ENCODE measurements around the gene TMEM212.
"Not testable (repeated sequence)": the region's sequence is repeated elsewhere in the genome, so short reads cannot be mapped to it uniquely, and the experiment has no call there.

Gene TMEM212

GRCh38 chr3:171847595-171848259, 4.6 kb downstream of the TMEM212 start:
- DNase-seq (ENCODE audit: insufficient read length, low spot score) (no peak), FAIRE-seq (no peak)
- TF ChIP-seq, protein P1, sequence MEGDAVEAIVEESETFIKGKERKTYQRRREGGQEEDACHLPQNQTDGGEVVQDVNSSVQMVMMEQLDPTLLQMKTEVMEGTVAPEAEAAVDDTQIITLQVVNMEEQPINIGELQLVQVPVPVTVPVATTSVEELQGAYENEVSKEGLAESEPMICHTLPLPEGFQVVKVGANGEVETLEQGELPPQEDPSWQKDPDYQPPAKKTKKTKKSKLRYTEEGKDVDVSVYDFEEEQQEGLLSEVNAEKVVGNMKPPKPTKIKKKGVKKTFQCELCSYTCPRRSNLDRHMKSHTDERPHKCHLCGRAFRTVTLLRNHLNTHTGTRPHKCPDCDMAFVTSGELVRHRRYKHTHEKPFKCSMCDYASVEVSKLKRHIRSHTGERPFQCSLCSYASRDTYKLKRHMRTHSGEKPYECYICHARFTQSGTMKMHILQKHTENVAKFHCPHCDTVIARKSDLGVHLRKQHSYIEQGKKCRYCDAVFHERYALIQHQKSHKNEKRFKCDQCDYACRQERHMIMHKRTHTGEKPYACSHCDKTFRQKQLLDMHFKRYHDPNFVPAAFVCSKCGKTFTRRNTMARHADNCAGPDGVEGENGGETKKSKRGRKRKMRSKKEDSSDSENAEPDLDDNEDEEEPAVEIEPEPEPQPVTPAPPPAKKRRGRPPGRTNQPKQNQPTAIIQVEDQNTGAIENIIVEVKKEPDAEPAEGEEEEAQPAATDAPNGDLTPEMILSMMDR (IDR thresholded peaks at IDR 0.05; ENCODE audit: insufficient read depth, missing control alignments): no peak

DNA sequence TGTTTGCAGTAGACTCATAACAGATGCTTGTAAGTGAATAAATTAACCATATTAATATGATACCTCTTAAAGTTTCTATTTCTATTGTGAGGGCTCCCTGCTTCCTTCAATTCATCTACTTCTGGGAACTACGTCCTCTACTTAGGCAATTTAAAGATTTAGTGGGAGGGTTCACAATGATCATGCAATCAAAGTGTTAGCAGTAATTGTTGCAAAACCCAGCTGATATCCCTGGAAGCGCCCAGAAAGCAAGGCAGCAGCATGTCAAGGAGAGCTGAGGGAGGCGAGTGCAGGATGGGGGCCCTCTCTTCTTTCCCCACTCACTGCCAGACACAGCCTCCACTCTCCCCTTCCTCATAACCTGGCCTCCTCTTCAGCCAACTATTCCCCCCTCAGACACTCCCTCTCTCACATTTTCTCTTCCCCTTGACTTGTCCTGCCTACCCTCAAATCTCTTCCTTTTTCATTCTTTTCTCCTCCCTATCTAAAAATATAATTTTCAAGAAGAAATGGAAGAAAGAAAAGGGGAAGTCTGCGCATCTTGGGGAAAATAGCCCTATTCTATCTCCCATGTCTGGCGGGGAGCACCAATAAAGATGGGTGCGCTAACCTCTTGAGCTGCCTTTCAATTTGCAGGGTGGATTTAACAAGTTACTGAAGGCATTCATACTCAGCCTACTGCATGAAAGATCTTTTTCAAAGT, 6.6 kb downstream of the TMEM212 start:
- DNase-seq (ENCODE audit: insufficient read length, low spot score): no peak
- FAIRE-seq: no peak
- TF ChIP-seq, protein P1 (IDR thresholded peaks at IDR 0.05; ENCODE audit: insufficient read depth, missing control alignments): no peak

GRCh38 chr3:171850320-171850959, 7.3 kb downstream of the TMEM212 start:
- TF ChIP-seq, protein P1 (IDR thresholded peaks at IDR 0.05; ENCODE audit: insufficient read depth, missing control alignments): no peak
- DNase-seq (ENCODE audit: insufficient read length, low spot score): no peak
- FAIRE-seq: no peak

DNA sequence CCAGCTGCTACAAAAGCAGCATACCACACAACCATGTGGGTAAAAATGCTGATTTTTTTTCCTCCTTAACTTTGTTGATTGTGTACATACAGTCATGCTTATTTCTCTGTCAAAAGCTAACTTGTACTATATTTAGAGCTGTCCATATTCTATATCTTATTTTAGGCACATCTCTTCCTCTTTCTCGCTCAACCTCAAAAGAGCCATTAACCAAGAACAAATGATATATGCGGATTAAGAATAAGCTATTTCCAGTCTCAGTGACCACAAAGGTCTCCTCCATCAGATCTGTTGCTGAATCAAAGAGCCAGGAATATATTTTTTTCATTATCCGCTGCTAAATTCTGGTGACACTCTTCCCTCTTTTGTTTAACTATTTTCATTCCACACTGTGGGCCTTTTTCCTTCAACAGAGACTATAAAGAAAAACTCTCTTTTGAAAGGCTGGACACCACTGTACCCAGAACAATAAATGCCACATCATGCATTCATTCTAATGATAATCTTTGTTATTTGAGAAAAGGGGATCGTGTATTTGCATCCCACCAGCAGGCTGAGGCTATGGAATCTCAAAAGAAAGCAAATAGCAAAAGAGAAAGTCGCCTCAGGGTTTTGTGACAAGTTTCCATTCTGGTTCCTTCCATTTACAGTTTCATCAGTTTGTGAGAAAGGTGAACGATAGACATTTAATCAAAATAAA, 8.0 kb downstream of the TMEM212 start:
- DNase-seq (ENCODE audit: insufficient read length, low spot score) (no peak), FAIRE-seq (no peak)
- TF ChIP-seq, protein P1 (IDR thresholded peaks at IDR 0.05; ENCODE audit: insufficient read depth, missing control alignments): no peak

GRCh38 chr3:171851660-171852058, 8.5 kb downstream of the TMEM212 start:
- FAIRE-seq (no peak), DNase-seq (ENCODE audit: insufficient read length, low spot score) (no peak)
- TF ChIP-seq, protein P1 (IDR thresholded peaks at IDR 0.05; ENCODE audit: insufficient read depth, missing control alignments): no peak

GRCh38 chr3:171854649-171855305, 11.6 kb downstream of the TMEM212 start:
- FAIRE-seq (no peak), DNase-seq (ENCODE audit: insufficient read length, low spot score) (no peak)
- TF ChIP-seq, protein P1 (IDR thresholded peaks at IDR 0.05; ENCODE audit: insufficient read depth, missing control alignments): no peak

DNA sequence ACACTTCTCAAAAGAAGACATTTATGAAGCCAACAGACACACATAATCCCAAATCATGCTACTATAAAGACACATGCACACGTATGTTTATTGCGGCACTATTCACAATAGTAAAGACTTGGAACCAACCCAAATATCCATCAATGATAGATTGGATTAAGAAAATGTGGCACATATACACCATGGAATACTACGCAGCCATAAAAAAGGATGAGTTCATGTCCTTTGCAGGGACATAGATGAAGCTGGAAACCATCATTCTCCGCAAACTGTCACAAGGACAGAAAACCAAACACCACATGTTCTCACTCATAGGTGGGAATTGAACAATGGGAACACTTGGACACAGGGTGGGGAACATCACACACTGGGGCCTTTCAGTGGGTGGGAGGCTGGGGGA, 15.6 kb downstream of the TMEM212 start:
- not testable (repeated sequence) for FAIRE-seq; DNase-seq (ENCODE audit: insufficient read length, low spot score)

All from D721Med (cell line).